Adrenal gland (tissue), 5 donors: ENCODE measurements around the gene MRRF.

Experiments used
- CTCF ChIP-seq, 6 experiments: fragments of 450-650 bp in 4 of 6; fragments of 200-600 bp in 2 of 6; sonication (generic) in 1 of 6; IDR thresholded peaks; 1 replicate in 5 of 6; 2 replicates in 1 of 6; pipeline versions ENCODE4 v1.5.1 to v1.8.0; 2016 to 2021; ENCODE audit warnings: antibody characterized with exemption in 6 of 6, mild to moderate bottlenecking in 2 of 6, moderate library complexity in 1 of 6
- POLR2A ChIP-seq, 2 donors: fragments of 450-650 bp; IDR thresholded peaks; one replicate each; pipeline ENCODE4 v1.6.1; 2017; ENCODE audit warnings: antibody characterized with exemption in 2 of 2, mild to moderate bottlenecking in 2 of 2, moderate library complexity in 1 of 2
- donor health status: DM: no; HTN: no; CAD: no.

GRCh38 chr9:122325124-122325523, 60.4 kb downstream of the MRRF start:
- TF ChIP-seq CTCF (IDR thresholded peaks at IDR 0.05) (no peak), POLR2A (IDR thresholded peaks at IDR 0.05) (no peak)
